Measurements from ENCODE around the gene KCNIP4.

Gene KCNIP4

DNA sequence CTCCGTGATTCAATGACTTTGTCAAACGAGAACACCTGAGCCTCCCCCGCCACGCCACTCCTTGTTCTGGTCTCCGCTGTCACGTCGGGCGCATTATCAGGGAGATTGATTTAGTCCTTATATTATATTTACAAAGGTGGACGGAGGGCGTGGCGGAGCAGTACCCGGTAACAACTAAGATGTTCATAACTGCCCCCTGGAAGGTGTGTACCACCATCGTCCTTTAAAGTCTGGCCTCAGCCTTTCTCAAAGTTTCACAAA is 964.1 kb downstream of the KCNIP4 start:
- DNase-seq (ENCODE audit: low read depth, low spot score) = no peak

GRCh38 chr4:20983763-20984575 is 964.6 kb downstream of the KCNIP4 start:
- DNase-seq (ENCODE audit: low read depth, low spot score) = no peak

DNA sequence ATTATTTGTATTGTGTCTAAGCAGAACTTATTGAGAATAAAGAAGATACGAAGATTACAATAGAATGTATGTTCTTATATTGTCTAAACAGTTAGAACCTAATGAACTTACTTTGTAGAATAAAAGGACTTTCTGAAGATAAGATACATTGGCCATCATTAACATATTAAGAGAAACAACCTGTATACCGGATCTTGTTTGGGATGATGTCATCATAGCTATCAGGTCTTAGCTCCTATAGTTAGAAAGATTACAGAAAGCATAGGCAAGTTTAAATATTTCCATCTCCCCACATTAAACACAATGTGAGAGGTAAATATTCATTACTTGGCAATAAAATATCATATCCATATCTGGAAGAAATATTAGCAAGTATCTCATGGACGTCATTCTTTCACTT is 966.0 kb downstream of the KCNIP4 start:
- no peak for DNase-seq (ENCODE audit: low read depth, low spot score)

- no peak for DNase-seq (ENCODE audit: low read depth, low spot score)
These were observed 988.3 kb downstream of the KCNIP4 start for GRCh38 chr4:20960291-20960690.

- no peak for DNase-seq (ENCODE audit: low read depth, low spot score)
These were observed 994.0 kb downstream of the KCNIP4 start for GRCh38 chr4:20954541-20954940.

GRCh38 chr4:20944961-20945360 is 1003.6 kb downstream of the KCNIP4 start:
- DNase-seq (ENCODE audit: low read depth, low spot score) = no peak

DNA sequence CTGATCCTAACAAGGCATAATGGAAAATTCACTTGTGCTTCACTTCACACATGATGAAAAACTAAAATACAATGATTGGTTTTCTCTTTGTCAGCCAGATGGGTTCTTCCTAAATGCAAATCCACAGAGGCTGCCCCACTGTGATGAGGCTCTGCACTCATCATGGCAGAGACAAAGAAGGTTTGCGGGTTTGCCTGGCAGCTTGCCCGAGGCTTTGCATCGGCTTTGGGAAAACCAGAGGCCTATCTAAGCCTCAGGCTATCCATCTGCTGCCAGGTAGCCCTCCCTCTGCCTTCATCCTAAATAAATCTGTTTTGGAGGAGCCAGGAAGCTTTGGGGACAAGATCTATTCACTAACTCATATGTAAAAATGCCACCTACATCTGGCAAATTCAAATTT is 1004.1 kb downstream of the KCNIP4 start:
- DNase-seq (ENCODE audit: low read depth, low spot score) = no peak

DNA sequence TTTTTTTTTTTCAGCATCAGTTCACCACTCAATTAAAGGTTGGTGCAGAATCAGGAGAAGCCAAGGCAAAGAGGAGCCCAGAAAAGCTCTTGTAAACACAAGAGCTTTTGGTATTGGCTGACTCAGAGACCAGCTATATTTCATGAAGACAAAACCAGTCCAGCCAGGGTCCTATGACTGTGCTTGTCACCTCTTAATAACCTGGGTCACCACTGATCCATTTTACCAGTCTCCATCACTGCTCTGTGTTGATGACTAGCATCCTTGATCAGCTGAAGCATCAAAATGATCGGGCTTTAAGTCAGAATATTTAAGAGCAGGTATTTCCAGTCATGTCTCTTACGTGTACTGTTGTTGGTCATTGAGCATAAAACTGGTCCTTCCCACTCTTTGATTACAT is 1010.4 kb downstream of the KCNIP4 start:
- DNase-seq (ENCODE audit: low read depth, low spot score) = no peak

GRCh38 chr4:20926529-20926928 is 1022.0 kb downstream of the KCNIP4 start:
- no peak for DNase-seq (ENCODE audit: low read depth, low spot score)

DNA sequence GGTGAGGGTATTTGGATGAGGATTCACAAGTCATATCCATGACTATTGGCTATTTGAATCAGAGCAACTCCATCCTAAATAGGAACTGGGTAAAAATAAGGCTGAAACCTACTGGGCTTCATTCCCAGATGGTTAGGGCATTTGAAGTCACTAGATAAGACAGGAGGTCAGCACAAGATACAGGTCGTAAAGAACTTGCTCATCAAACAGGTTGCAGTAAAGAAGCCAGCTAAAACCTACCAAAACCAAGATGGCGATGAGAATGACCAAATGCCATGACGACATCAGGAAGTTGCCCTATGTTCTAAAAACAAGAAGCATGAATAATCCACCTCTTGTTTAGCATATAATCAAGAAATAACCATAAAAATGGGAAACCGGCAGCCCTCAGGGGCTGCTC is 1023.4 kb downstream of the KCNIP4 start:
- DNase-seq (ENCODE audit: low read depth, low spot score) = no peak

DNA sequence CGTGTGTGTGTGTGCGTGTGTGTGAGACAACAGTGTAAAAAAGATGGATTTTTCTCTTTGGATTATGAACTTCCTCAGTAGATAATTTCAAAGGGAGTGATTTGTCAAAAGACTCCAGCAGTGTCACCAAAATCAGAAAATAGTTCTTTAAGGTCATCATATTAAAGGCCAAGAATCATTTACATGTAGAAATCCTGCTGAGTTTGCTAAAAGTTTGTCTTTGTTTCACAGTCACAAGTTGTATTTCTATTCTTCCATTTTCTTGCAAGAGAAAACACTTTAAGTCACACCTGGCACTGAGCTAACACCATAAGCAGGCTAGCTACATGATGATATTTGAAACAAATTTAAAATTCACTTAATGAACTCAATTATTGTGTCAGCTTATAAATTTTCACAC is 1025.6 kb downstream of the KCNIP4 start:
- no peak for DNase-seq (ENCODE audit: low read depth, low spot score)

DNA sequence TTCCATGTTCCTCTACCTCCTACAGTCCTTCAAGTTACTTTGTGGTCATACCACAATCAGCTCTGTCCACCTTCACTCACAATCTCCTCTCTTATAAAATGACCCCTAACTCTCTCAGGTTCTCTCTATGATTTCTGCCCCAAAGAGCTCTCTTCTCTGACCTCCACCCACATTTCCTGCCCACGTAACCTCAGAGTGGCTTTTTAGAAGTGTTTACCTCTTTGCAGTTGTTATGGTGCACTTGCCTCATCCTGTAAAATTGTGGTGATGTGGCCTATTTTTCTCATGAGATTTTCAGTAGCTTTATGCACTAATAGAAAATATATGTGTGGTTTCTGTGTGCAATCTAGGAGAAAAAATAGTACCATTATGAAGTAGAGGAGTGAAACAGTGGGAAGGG is 1032.5 kb downstream of the KCNIP4 start:
- DNase-seq (ENCODE audit: low read depth, low spot score) = no peak

DNA sequence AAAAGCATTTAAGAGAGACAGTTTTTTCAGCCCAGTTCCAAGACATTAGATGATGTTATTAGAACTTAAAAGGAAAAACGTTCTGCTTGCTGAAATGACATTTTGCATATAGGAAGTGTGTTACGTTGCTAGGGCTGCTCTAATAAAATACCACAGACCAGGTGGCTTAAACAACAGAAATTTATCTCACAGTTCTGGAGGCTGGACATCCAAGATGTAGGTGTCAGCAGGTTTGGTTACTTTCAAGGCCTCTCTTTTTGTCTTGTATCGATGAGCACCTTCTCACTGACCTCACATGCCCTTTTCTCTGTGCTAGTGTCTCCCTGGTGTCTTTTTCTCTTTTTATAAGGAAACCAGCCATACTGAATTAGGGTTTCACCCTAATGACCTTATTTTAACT is 1043.6 kb downstream of the KCNIP4 start:
- no peak for DNase-seq (ENCODE audit: low read depth, low spot score)

DNA sequence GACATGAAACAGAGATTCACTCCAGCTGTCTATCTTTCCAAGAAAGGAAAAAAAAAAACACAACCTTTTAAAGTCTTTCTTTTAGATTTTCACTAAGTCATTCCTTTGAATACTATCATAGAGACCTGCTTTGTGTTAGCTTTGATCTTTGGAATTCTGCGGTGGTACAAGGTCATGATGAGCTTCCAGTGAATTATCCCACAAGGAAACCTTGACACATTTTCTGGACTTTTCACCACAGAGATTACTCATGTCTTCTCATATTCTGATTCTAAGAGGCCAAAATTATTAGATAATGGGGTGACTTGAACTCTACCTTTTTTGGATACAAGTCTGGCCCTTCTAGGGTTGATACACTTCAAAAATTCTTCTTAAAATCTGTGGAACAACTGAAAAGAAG is 1046.7 kb downstream of the KCNIP4 start:
- no peak for DNase-seq (ENCODE audit: low read depth, low spot score)

GRCh38 chr4:20899591-20899990 is 1049.0 kb downstream of the KCNIP4 start:
- no peak for DNase-seq (ENCODE audit: low read depth, low spot score)

DNA sequence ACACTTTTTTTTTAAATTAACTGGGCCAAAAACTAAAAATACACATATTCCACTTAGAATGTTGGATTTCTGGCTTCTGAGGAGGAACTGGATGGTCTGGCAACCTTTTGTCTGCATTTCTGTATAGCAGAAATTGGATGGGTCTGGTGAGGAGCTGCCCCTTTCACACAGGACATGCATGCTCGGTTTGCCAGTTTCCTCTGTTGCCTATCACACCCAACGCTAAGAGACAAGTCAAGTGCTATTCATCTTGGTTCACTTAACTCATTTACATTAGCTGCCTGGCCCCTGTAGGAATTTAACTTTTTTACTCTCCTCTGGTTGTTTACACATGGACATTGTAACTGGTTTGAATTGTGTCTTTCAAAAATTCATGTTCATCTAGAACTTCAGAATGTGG is 1052.6 kb downstream of the KCNIP4 start:
- no peak for DNase-seq (ENCODE audit: low read depth, low spot score)

- DNase-seq (ENCODE audit: low read depth, low spot score) = no peak
These were observed 1053.4 kb downstream of the KCNIP4 start for GRCh38 chr4:20895208-20895607.

GRCh38 chr4:20890761-20891160 is 1057.8 kb downstream of the KCNIP4 start:
- no peak for DNase-seq (ENCODE audit: low read depth, low spot score)

- no peak for DNase-seq (ENCODE audit: low read depth, low spot score)
These were observed 1058.7 kb downstream of the KCNIP4 start for GRCh38 chr4:20889901-20890300.

DNA sequence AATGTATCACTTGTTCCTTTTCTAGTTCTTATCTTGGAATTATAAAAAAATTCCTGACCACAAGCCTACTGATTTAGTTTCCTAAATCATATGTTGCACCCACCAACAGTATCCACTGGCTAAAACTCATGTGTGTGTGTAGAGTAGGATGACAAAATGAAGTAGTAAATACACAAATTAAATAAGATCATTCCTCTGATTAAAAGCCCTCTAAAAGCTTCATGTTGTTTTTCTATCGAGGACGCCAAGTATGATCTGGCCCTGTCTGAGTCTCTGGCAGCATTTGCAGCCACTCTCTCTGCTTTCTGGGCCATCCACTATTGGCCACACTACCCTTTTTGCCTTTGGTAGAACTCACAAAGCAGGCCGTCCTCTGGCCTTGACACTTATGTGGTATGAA is 1064.9 kb downstream of the KCNIP4 start:
- no peak for DNase-seq (ENCODE audit: low read depth, low spot score)

GRCh38 chr4:20883231-20883630 is 1065.3 kb downstream of the KCNIP4 start:
- no peak for DNase-seq (ENCODE audit: low read depth, low spot score)

GRCh38 chr4:20882500-20882899 is 1066.1 kb downstream of the KCNIP4 start:
- no peak for DNase-seq (ENCODE audit: low read depth, low spot score)

DNA sequence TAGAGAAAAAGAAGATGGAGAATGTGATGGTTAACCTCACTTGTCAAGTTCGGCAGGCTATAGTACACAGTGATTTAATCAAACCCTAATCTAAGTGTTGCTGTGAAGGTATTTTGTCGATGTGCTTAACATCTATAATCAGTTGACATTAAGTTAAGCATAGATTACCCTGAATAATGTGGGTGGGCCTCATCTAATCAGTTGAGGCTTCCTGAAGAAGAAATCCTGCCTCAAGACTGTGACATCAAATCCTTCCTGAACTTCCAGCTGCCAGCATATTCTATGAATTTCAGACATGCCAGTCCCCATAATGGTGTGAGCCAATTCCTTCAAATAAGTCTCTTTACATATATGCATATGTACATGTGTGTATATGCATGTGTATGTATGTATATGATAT is 1066.9 kb downstream of the KCNIP4 start:
- no peak for DNase-seq (ENCODE audit: low read depth, low spot score)

- no peak for DNase-seq (ENCODE audit: low read depth, low spot score)
These were observed 1069.8 kb downstream of the KCNIP4 start for GRCh38 chr4:20878806-20879205.
